NCI-H345 (cell line): ENCODE results near the gene ARHGAP20.

Source experiments
- DNase-seq: peaks from one replicate; lab custom pipeline; 2025; lab: John Stamatoyannopoulos, UW

Gene ARHGAP20

DNA sequence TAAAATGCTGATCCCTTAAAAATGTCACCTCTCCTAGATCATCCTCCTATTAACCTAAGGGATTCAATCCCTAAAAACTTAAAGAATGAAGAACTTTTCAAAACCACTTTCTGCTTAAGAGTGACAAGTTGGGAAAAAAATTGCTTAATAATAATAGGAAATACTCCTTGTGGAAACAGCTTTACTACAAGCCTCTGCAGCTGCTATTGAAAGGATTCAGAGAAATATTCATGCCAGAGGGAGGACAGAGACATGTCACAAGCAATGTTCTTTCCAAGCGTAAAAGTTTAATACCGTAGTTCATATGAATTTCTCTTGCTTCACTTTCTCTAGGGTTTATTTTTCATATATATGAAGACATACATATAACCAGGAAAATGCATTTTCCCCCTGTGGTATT lies 98.2 kb downstream of the ARHGAP20 start:
- DNase-seq, result no peak

DNA sequence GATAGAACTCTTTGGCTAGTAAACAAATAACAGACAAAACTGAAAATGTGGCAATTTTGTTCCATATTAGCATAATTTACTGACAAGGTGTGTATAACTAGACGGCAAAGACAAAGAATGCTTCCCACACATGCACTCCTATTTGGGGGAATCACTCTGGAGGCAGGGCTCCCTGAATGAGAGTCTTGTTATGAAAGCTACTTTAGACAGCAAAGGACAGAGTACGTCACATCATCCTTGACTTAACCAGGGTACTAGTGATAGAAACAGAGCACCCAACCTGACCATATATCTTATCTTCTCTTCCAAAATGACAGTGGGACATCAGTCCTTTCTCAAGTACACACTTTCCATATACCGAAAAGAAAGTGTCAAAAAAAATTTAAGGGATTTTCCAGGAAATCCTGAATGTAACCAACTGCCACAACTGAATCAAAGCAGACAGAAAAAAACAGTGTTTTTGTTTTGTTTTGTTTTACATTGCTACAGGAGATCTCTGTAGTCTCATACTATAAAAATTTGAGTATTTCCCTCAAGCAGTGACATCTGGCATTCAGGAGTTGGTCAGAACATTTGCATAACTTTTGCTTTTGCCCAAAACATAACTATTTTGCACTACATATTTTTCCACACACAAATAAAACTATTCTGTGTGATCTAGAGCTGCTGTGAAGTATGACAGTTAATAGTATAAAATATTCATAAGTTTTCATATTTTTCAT lies 98.9 kb downstream of the ARHGAP20 start:
- DNase-seq, result no peak

GRCh38 chr11:110606415-110606814 lies 105.8 kb downstream of the ARHGAP20 start:
- no peak for DNase-seq

DNA sequence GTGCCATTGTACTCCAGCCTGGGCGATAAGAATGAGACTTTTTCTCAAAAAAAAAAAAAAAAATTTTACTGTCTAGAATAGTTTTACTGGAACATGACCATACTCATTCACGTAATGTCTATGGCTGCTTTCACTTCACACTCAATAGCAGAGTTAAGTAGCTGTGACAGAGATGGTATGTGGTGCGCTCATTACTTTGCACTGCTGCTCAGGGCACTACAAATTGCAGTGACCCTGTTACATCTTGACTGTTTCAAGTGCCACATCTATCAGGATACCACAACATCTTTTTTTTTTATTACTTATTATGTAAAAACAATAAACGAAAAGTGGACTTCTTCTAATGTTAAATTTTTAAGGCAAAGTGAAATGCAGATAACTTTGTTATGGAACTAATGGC lies 110.3 kb downstream of the ARHGAP20 start:
- DNase-seq, result no peak

GRCh38 chr11:110600322-110600721 lies 111.9 kb downstream of the ARHGAP20 start:
- DNase-seq, result no peak

DNA sequence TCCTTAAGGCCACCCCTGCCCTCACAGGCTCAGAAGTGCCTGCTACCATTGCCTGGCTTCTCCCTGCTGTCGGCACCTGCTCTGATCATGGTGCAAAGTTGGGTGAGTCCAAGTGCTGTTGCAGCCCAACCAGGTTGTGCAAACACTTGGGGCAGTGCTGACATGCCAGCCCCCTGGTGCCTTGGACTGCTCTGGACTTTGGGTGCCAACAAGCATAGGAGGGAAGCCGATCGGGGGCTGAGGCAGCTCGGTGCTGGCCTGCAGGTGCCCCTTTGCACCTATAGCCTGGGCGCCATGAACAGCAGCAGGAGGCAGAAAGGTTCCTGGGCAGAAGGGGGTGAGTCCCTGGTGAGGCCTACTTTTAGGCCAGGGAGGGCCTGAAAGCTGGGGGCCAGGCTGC lies 113.0 kb downstream of the ARHGAP20 start:
- no peak for DNase-seq

- no peak for DNase-seq
Observed at GRCh38 chr11:110598725-110599124, 113.5 kb downstream of the ARHGAP20 start.

GRCh38 chr11:110587972-110588371 lies 124.3 kb downstream of the ARHGAP20 start:
- DNase-seq, result no peak

- no peak for DNase-seq
Observed at GRCh38 chr11:110587129-110587528, 125.1 kb downstream of the ARHGAP20 start.

- DNase-seq, result no peak
Observed at GRCh38 chr11:110584150-110584549, 128.1 kb downstream of the ARHGAP20 start.

DNA sequence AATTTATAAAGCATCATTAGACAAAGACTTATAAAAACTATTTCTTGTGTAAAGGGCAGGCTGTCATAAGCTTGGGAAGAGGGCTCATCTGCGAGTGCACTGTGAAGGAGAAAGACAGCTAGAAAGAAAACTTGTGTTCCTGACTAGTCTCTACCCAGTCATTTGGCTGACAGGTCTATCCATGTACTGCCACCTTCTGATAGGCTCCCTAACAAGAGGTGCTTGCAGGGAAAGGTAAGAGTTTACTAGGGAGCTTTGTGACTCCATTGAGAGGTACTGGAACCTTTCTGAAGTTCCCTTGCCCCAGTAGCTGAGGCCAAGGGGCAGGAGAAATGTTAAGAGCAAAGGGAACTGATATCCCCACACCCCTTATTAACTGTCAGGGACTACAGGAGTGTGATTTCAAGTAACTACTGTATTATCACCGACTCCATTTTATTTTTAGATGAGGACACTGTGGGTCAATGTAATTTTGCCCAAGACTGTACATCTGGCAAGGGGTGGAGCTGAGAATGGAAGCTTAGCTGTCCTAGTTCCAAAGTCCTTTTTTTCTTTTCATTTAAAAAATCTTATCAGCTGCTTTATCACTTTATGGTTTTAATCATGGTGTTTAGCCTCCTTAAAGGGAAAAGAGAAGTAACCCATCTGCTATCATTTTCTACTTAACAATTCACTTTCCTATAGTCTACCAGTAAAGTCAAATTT lies 129.4 kb downstream of the ARHGAP20 start:
- DNase-seq, result no peak

DNA sequence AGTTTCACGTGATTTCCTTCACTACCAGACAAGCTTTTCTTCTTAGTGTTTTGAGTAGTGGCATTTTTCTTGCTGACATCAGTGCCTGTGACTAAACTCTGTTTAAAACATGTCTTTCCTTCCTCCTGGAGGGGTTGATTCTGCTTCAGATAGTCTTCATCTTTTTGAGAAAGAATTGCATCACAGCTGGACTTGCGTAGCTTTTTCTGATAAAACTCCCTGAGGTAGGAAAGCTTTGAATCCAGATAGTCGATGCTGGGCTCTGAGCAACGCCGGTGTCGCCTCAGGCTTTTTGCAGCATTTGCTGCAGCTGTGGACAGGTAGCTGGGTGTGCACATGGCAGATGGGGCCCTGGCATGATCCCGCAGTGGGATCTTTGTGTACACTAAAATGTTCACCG lies 131.7 kb downstream of the ARHGAP20 start:
- no peak for DNase-seq

DNA sequence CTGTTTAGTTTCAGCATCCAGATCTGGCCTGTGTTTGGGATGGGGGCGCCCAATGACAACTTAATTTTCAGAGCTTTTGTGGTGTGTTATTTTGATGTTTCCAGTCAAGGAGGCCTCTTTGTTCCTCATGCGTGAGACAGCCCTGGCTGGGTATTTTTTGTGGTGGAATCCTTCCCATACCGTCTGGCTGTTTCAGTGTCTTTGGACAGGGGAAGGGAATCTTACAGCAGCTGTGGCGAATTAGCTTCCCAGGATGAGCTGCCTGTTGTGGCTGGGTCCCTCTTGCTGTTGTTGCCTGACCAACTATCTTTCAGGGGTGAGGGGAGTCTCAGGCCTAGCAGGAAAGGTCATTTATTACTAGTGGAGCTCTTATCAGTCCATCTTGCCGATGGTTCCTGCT lies 138.8 kb downstream of the ARHGAP20 start:
- no peak for DNase-seq

- no peak for DNase-seq
Observed at GRCh38 chr11:110571081-110571720, 141.0 kb downstream of the ARHGAP20 start.

DNA sequence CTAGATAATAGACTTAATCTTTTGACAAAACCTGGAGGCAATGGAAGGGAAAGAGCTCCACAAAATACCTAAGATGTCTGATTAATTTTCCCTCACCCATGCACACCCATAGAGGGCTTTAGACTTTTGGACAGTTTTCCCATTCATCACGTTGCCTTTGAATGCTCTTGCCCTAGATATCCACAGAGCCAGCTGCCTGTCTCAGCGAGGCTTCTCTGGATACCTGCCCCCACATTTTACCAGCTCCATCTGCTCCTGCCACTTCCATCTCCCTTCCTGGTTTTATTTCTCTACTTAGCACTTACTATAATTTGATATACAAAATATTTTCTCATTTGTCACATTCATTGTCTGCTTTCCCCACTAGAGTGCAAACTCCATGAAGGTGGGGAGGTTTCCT lies 145.7 kb downstream of the ARHGAP20 start:
- no peak for DNase-seq

GRCh38 chr11:110565357-110566336 lies 146.6 kb downstream of the ARHGAP20 start:
- DNase-seq, result no peak

- DNase-seq, result no peak
Observed at GRCh38 chr11:110564676-110565356, 147.4 kb downstream of the ARHGAP20 start.

DNA sequence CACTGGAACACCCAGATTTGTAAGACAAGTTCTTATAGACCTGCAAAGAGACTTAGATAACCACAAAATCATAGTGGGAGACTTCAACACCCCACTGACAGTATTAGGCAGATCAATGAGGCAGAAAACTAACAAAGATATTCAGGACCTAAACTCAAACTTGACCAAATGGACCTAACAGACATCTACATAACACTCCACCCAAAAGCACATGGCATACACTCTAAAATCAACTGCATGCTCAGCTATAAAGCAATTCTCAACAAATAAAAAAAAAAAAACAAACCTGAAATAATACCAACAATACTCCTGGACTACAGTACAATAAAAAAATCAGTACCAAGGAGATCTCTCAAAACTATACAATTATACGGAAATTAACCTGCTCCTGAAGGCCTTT lies 167.5 kb downstream of the ARHGAP20 start:
- no peak for DNase-seq

- no peak for DNase-seq
Observed at GRCh38 chr11:110538154-110538553, 174.1 kb downstream of the ARHGAP20 start.

- no peak for DNase-seq
Observed at GRCh38 chr11:110530900-110531741, 181.1 kb downstream of the ARHGAP20 start.
